GM12892 (cell line): ENCODE results near the gene KRT34.

Source experiments
- POLR2A ChIP-seq: IDR thresholded peaks from 2 replicates; pipeline ENCODE4 v1.6.1; 2011; ENCODE audit warnings: low read depth, low read length, control low read depth
- POLR2AphosphoS5 ChIP-seq: IDR thresholded peaks from 2 replicates; pipeline ENCODE4 v1.6.1; 2011; ENCODE audit warnings: low read depth, low read length, control low read depth
- TAF1 ChIP-seq: IDR thresholded peaks from 2 replicates; pipeline ENCODE4 v1.6.1; 2011; ENCODE audit warnings: low read depth, mild to moderate bottlenecking, control low read depth, low read length, borderline replicate concordance

GRCh38 chr17:41404024-41404671, 22.0 kb upstream of the KRT34 start:
- TF ChIP-seq POLR2A (no peak), POLR2AphosphoS5 (no peak), TAF1 (no peak)
